ENCODE results near the gene TBATA.

The TBATA gene

DNA sequence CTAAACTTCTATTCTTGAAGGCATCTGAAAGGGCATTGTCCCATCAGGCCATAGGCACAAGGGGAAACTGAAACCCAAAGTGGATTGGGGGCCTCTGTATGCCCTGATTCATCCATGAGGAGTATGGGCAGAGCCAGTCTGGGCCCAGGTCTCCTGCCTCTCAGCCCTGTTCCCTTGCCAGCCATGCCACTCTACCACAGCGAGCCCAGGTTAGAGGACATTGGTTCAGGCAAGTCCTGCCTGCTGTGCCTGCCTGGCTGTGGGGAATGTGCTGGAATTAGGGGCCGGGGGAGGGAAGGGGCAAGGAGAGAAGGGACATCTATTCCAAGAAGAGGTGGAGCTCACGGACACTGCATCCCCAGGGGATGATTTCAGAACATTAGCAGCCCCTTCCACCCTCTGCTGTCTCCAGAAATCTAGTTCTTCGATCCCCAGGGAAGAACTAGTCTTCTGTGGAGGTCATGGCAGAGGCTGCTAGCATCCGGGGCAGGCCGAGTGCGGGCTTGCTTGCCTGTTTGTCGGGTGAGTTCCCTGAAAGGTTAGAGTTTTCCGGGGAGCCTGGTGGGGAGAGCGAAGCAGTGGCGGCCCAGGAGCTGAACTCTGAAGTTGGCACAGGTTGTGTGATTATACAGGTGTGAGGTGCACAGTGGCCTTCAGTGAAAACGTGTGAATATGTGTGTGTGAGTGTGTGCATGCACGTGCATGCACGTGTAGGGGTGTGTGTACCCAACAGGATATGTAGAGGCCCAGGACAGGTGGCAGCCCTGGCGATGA lies 37.8 kb downstream of the TBATA start:
- no peaks in the 10 kb centered on the region for H3K4me1 ChIP-seq (ENCODE audit: insufficient read depth, low read length, severe bottlenecking)
- H4K20me1 ChIP-seq (ENCODE audit: insufficient read depth, low read length), result no peaks in the 10 kb centered on the region
- H3K27me3 ChIP-seq (ENCODE audit: insufficient read depth, low read length), result peaks cover 8% of the 10 kb centered on the region; the same call in 1 of the 2 replicates
- no peak overlapping the region for H2AFZ ChIP-seq (ENCODE audit: low read length)
- H3K79me2 ChIP-seq (ENCODE audit: insufficient read depth, low read length), result no peaks in the 10 kb centered on the region
- H3F3A ChIP-seq (ENCODE audit: insufficient read depth, low read length), result no peaks in the 10 kb centered on the region
- H3K4me2 ChIP-seq (ENCODE audit: low read length), result no peak overlapping the region
- no peak overlapping the region for H3K27ac ChIP-seq (ENCODE audit: low read depth, low read length, poor library complexity, severe bottlenecking)
- no peak overlapping the region for H3K4me3 ChIP-seq (ENCODE audit: low read depth, low read length, poor library complexity, severe bottlenecking)
- no peaks in the 10 kb centered on the region; the same call in 1 of the 2 replicates for H3K36me3 ChIP-seq (ENCODE audit: insufficient read depth, low read length)
- no peak overlapping the region for H3K9ac ChIP-seq (ENCODE audit: low read length)
- no peaks in the 10 kb centered on the region for H3K9me2 ChIP-seq (ENCODE audit: low read depth, low read length)
- H3K9me3 ChIP-seq (ENCODE audit: low read length), result no peaks in the 10 kb centered on the region
- TF ChIP-seq EZH2 (IDR thresholded peaks at IDR 0.05; ENCODE audit: borderline replicate concordance, low read length) (no peak), CTCF (IDR thresholded peaks at IDR 0.05; ENCODE audit: low read length) (no peak)

DNA sequence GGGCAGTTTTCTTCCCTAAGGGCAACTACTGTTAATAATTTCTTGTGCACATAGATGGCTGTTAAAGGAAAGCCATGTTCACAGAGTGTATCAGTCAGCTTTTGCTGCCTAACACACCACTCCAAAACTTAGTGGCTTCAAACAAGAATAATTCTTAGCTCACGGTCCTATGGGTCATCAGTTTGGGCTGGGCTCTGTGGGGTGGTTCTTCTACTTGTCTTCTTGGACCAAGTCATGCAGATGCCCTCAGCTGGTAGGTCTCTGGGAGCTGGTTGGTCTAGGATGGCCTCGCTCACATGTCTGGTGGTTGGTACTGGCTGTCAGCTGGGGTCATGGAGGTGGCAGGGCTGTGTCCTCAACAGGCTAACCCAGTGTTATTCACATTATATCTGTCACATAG lies 39.6 kb downstream of the TBATA start:
- H3F3A ChIP-seq (ENCODE audit: insufficient read depth, low read length), result no peaks in the 10 kb centered on the region

DNA sequence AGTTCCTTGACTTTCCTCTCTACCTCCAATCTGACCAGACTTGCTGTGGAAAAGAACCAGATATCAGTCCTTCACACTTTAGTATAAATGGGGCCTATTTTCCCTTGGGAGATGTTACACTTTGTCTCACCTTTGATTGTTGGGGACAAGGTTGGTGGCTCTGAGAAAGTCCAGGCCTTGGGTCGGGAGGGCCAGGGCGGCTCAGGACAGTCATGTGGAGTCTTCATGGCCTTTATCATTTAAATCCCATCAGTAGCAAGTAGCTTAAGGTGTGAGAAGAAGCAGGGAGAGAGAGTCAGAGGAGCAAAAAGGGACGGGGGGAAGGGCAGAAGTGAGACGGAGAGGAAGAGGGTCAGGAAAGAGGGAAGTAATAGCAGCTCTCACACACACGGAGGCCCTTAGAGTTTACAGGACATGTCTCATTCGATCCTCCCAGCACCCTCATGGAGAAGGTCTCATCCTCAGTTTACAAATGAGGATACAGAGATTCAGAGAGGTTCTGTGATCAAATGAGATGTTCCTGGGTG lies 40.5 kb downstream of the TBATA start:
- no peak for TF ChIP-seq EZH2 (IDR thresholded peaks at IDR 0.05; ENCODE audit: borderline replicate concordance, low read length)
- TF ChIP-seq CTCF (IDR thresholded peaks at IDR 0.05; ENCODE audit: low read length), result no peak
- Histone ChIP-seq H2AFZ (ENCODE audit: low read length) (no peak overlapping the region), H4K20me1 (ENCODE audit: insufficient read depth, low read length) (no peaks in the 10 kb centered on the region), H3K4me2 (ENCODE audit: low read length) (no peak overlapping the region), H3K4me1 (ENCODE audit: insufficient read depth, low read length, severe bottlenecking) (no peaks in the 10 kb centered on the region), H3K79me2 (ENCODE audit: insufficient read depth, low read length) (no peaks in the 10 kb centered on the region), H3K4me3 (ENCODE audit: low read depth, low read length, poor library complexity, severe bottlenecking) (no peak overlapping the region), H3K9me3 (ENCODE audit: low read length) (no peaks in the 10 kb centered on the region), H3K9ac (ENCODE audit: low read length) (no peak overlapping the region), H3K27ac (ENCODE audit: low read depth, low read length, poor library complexity, severe bottlenecking) (no peak overlapping the region), H3K27me3 (ENCODE audit: insufficient read depth, low read length) (peaks cover 8% of the 10 kb centered on the region; the same call in 1 of the 2 replicates), H3K9me2 (ENCODE audit: low read depth, low read length) (no peaks in the 10 kb centered on the region), H3K36me3 (ENCODE audit: insufficient read depth, low read length) (no peaks in the 10 kb centered on the region; the same call in 1 of the 2 replicates), H3F3A (ENCODE audit: insufficient read depth, low read length) (no peaks in the 10 kb centered on the region)

More for the DNA sequence above, 39.6 kb downstream of the TBATA start:
- Histone ChIP-seq H3K79me2 (ENCODE audit: insufficient read depth, low read length) (no peaks in the 10 kb centered on the region), H3K4me2 (ENCODE audit: low read length) (no peak overlapping the region), H3K9me2 (ENCODE audit: low read depth, low read length) (no peaks in the 10 kb centered on the region), H3K9ac (ENCODE audit: low read length) (no peak overlapping the region), H3K27ac (ENCODE audit: low read depth, low read length, poor library complexity, severe bottlenecking) (no peak overlapping the region), H3K27me3 (ENCODE audit: insufficient read depth, low read length) (peaks cover 8% of the 10 kb centered on the region; the same call in 1 of the 2 replicates), H3K4me1 (ENCODE audit: insufficient read depth, low read length, severe bottlenecking) (no peaks in the 10 kb centered on the region), H3K36me3 (ENCODE audit: insufficient read depth, low read length) (no peaks in the 10 kb centered on the region; the same call in 1 of the 2 replicates), H3K4me3 (ENCODE audit: low read depth, low read length, poor library complexity, severe bottlenecking) (no peak overlapping the region), H3K9me3 (ENCODE audit: low read length) (no peaks in the 10 kb centered on the region), H2AFZ (ENCODE audit: low read length) (no peak overlapping the region), H4K20me1 (ENCODE audit: insufficient read depth, low read length) (no peaks in the 10 kb centered on the region)
- no peak for TF ChIP-seq CTCF (IDR thresholded peaks at IDR 0.05; ENCODE audit: low read length)
- TF ChIP-seq EZH2 (IDR thresholded peaks at IDR 0.05; ENCODE audit: borderline replicate concordance, low read length), result no peak

All from OCI-LY1 (cell line).